HCT116 (cell line): Measurements from ENCODE around the gene ZCWPW1. TPM values are rescaled to one million over a fixed set of nuclear protein-coding genes. Genes with fewer than 3 reads are reported as not detected.

Experiments
- ATAC-seq: fragments of 200-7000 bp; cut with Tn5 transposase; 2 replicates; pipeline ENCODE4 v1.9.1; 2020; ENCODE audit warnings: mild to moderate bottlenecking, moderate library complexity
- BruUV-seq: library from RNA; stranded (reverse); fragments of 400-500 nt; replicated peaks from 2 replicates; lab custom pipeline; 2021; lab: Mats Ljungman, UMichigan
- CTCF ChIA-PET: fragments of 300-600 bp; sonication (Branson Sonifier 250); formaldehyde crosslinking; loops from one replicate; lab custom pipeline; 2021; ENCODE audit warnings: antibody characterized with exemption; lab: Charles Lee
- POLR2A ChIA-PET: fragments of 300-600, 350-600 bp; sonication (Branson Sonifier 250); formaldehyde crosslinking; loops from one replicate; lab custom pipeline; 2021; ENCODE audit warnings: antibody characterized with exemption; lab: Charles Lee
- RAD21 ChIA-PET, 2 experiments: fragments of 300-600 bp; sonication (Branson Sonifier 250); formaldehyde crosslinking; loops; one replicate each; lab custom pipeline; 2023; ENCODE audit warnings: low total read pairs in 2 of 2; ENCODE audit not compliant: uncharacterized antibody in 2 of 2, unreplicated experiment in 2 of 2, low non-redundant PET in 1 of 2; lab: Charles Lee
- DNase-seq: peaks from one replicate; pipeline ENCODE4 v3.0.0-alpha.2; 2010; ENCODE audit warnings: low read depth, low spot score
- H2AFZ ChIP-seq: fragments of 200-600 bp; shearing (Covaris generic), sonication (generic); 2 replicates; pipeline ENCODE4 v1.6.1; 2017; ENCODE audit warnings: low read depth, mixed run types, mixed read lengths, antibody characterized with exemption, low read length; ENCODE audit not compliant: poor library complexity, severe bottlenecking
- H3K27ac ChIP-seq: 2 replicates; pipeline ENCODE4 v1.5.1; 2012; ENCODE audit warnings: low read depth, low read length
- H3K27me3 ChIP-seq: fragments of 200-600 bp; sonication (generic); 2 replicates; pipeline ENCODE4 v1.6.1; 2016; ENCODE audit warnings: mixed run types, low read length, mixed read lengths; ENCODE audit not compliant: insufficient read depth
- H3K36me3 ChIP-seq, 2 experiments: fragments of 200-500 bp in 1 of 2; fragments of 200-600 bp in 1 of 2; sonication (Bioruptor generic) in 1 of 2; sonication (generic) in 1 of 2; 2 replicates each; pipeline versions ENCODE4 v1.5.1 to v1.6.1; 2014 to 2016; ENCODE audit warnings: low read length in 2 of 2, inconsistent platforms in 1 of 2, mixed read lengths in 1 of 2, mixed run types in 1 of 2; ENCODE audit not compliant: insufficient read depth in 2 of 2, control insufficient read depth in 1 of 2
- H3K4me1 ChIP-seq, 2 experiments: fragments of 200-600 bp in 1 of 2; sonication (generic) in 1 of 2; 2 replicates each; pipeline versions ENCODE4 v1.5.1 to v1.6.1; 2012 to 2017; ENCODE audit warnings: low read length in 2 of 2, inconsistent platforms in 1 of 2, mild to moderate bottlenecking in 1 of 2, mixed read lengths in 1 of 2, mixed run types in 1 of 2, moderate library complexity in 1 of 2; ENCODE audit not compliant: insufficient read depth in 2 of 2, control insufficient read depth in 1 of 2
- H3K4me2 ChIP-seq: fragments of 200-600 bp; sonication (generic); 2 replicates; pipeline ENCODE4 v1.6.1; 2017; ENCODE audit warnings: mixed run types, low read length, mixed read lengths
- H3K4me3 ChIP-seq, 2 experiments: fragments of 200-600 bp in 1 of 2; sonication (generic) in 1 of 2; replicated peaks in 1 of 2; 2 replicates each; pipeline ENCODE4 v1.5.1; 2011 to 2016; ENCODE audit warnings: low read length in 2 of 2, control low read depth in 1 of 2, low read depth in 1 of 2, mild to moderate bottlenecking in 1 of 2, mixed read lengths in 1 of 2, mixed run types in 1 of 2
- H3K79me2 ChIP-seq: fragments of 200-600 bp; sonication (generic); 2 replicates; pipeline ENCODE4 v1.6.1; 2017; ENCODE audit warnings: mild to moderate bottlenecking, mixed run types, low read length, moderate library complexity, mixed read lengths; ENCODE audit not compliant: insufficient read depth
- H3K9ac ChIP-seq: fragments of 200-600 bp; sonication (generic); 2 replicates; pipeline ENCODE4 v1.6.1; 2016; ENCODE audit warnings: low read length, mixed read lengths
- H3K9me2 ChIP-seq: fragments of 200-600 bp; sonication (generic), shearing (Covaris generic); 2 replicates; pipeline ENCODE4 v1.6.1; 2017; ENCODE audit warnings: mixed run types, mild to moderate bottlenecking, moderate library complexity; ENCODE audit not compliant: insufficient read depth
- H3K9me3 ChIP-seq, 2 experiments: fragments of 200-500 bp in 1 of 2; fragments of 200-600 bp in 1 of 2; sonication (Bioruptor generic) in 1 of 2; sonication (generic) in 1 of 2; 2 replicates each; pipeline ENCODE4 v1.6.1; 2014 to 2017; ENCODE audit warnings: low read length in 2 of 2, mixed read lengths in 2 of 2, inconsistent platforms in 1 of 2, low read depth in 1 of 2, mild to moderate bottlenecking in 1 of 2, mixed run types in 1 of 2, moderate library complexity in 1 of 2; ENCODE audit not compliant: control insufficient read depth in 1 of 2, insufficient read depth in 1 of 2
- H4K20me1 ChIP-seq: fragments of 200-600 bp; sonication (generic), shearing (Covaris generic); 2 replicates; pipeline ENCODE4 v1.6.1; 2017; ENCODE audit warnings: mixed run types, mild to moderate bottlenecking, moderate library complexity; ENCODE audit not compliant: insufficient read depth
- CBX3 ChIP-seq: IDR thresholded peaks from 2 replicates; pipeline ENCODE4 v1.6.1; 2012; ENCODE audit warnings: low read depth
- CEBPB ChIP-seq: IDR thresholded peaks from 2 replicates; pipeline ENCODE4 v1.6.1; 2012; ENCODE audit warnings: low read depth
- EGR1 ChIP-seq: IDR thresholded peaks from 2 replicates; pipeline ENCODE4 v1.6.1; 2012; ENCODE audit warnings: low read depth
- ELF1 ChIP-seq: IDR thresholded peaks from 2 replicates; pipeline ENCODE4 v1.6.1; 2012; ENCODE audit warnings: low read depth, borderline replicate concordance
- EZH2phosphoT487 ChIP-seq: fragments of 200-600 bp; IDR thresholded peaks from 2 replicates; pipeline ENCODE4 v1.6.1; 2018; ENCODE audit warnings: antibody characterized with exemption, borderline replicate concordance
- FOSL1 ChIP-seq: IDR thresholded peaks from 2 replicates; pipeline ENCODE4 v1.6.1; 2012; ENCODE audit warnings: low read depth
- JUND ChIP-seq: IDR thresholded peaks from 2 replicates; pipeline ENCODE4 v1.6.1; 2012
- POLR2A ChIP-seq: IDR thresholded peaks from 2 replicates; pipeline ENCODE4 v1.7.0; 2011; ENCODE audit warnings: borderline replicate concordance; ENCODE audit not compliant: insufficient read depth, insufficient read length; ENCODE audit errors: extremely low read depth
- POLR2AphosphoS5 ChIP-seq: IDR thresholded peaks from 2 replicates; pipeline ENCODE4 v1.6.1; 2011; ENCODE audit warnings: mild to moderate bottlenecking, low read depth, low read length, moderate library complexity
- RAD21 ChIP-seq: IDR thresholded peaks from 2 replicates; pipeline ENCODE4 v1.6.1; 2012; ENCODE audit warnings: low read depth, mild to moderate bottlenecking
- SIN3A ChIP-seq: IDR thresholded peaks from 2 replicates; pipeline ENCODE4 v1.6.1; 2012; ENCODE audit warnings: low read depth
- SRF ChIP-seq: IDR thresholded peaks from 2 replicates; pipeline ENCODE4 v1.6.1; 2012; ENCODE audit warnings: low read depth
- TCF7L2 ChIP-seq: IDR thresholded peaks from 2 replicates; pipeline ENCODE4 v1.7.0; 2011; ENCODE audit warnings: borderline replicate concordance, inconsistent platforms; ENCODE audit not compliant: insufficient read depth, insufficient read length; ENCODE audit errors: extremely low read depth
- YY1 ChIP-seq: IDR thresholded peaks from 2 replicates; pipeline ENCODE4 v1.6.1; 2011; ENCODE audit warnings: low read length, low read depth, moderate library complexity, mild to moderate bottlenecking; ENCODE audit not compliant: insufficient replicate concordance; ENCODE audit errors: extremely low read depth
- ZBTB33 ChIP-seq: IDR thresholded peaks from 2 replicates; pipeline ENCODE4 v1.6.1; 2011; ENCODE audit warnings: mild to moderate bottlenecking, low read length, moderate library complexity; ENCODE audit not compliant: insufficient replicate concordance; ENCODE audit errors: extremely low read depth
- ZNF274 ChIP-seq: fragments of 200-500 bp; sonication (Bioruptor generic); IDR thresholded peaks from 2 replicates; pipeline ENCODE4 v1.6.1; 2014; ENCODE audit warnings: mild to moderate bottlenecking, low read depth, low read length, inconsistent platforms
- intact Hi-C: fragments of 100-400 bp; cut with micrococcal nuclease; formaldehyde crosslinking; loops from 2 replicates; pipeline ENCODE4 v1.10.0; 2022
- total RNA-seq: library from RNA; stranded (reverse); gene quantifications from one replicate; pipeline ENCODE4 v1.2.1, GENCODE V29; 2021; ENCODE audit not compliant: unreplicated experiment
- TF ChIP-seq, protein P1 (sequence below): IDR thresholded peaks from 2 replicates; pipeline ENCODE4 v1.6.1; 2012
- TF ChIP-seq, protein P2 (sequence below), 3 experiments: fragments of 200-600 bp in 1 of 3; sonication (generic) in 1 of 3; IDR thresholded peaks in 2 of 3; conservative IDR thresholded peaks in 1 of 3; 2 replicates each; pipeline ENCODE4 v1.5.1; 2012 to 2017; ENCODE audit warnings: low read depth in 2 of 3, low read length in 2 of 3, antibody characterized with exemption in 1 of 3, borderline replicate concordance in 1 of 3, control low read depth in 1 of 3, mild to moderate bottlenecking in 1 of 3, mixed read lengths in 1 of 3, mixed run types in 1 of 3, moderate library complexity in 1 of 3; ENCODE audit not compliant: insufficient read depth in 1 of 3
- TF ChIP-seq, protein P3 (sequence below): IDR thresholded peaks from 2 replicates; pipeline ENCODE4 v1.6.1; 2012

The ZCWPW1 gene
- total RNA-seq, 1 experiment from 2014 or later = 1.5 TPM

DNA sequence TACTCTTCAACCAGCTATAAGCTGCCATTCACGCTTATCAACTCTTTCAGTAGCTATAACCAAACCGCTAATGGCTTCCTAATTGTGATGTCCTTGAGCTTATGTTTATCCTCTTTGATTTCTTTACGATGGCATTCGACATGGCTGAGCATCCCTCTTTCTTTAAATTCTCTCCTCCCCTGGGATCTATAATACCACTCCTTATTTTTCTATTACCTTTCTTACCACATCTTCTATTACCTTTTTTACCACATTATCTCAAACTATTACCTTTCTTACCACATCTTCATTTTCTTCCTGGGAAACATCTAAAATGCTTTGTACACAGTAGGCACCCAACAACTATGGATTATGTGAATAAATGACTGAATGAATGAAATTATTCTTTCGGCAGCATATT is 13.1 kb downstream of the ZCWPW1 start:
- no peak overlapping the region for H3K27ac ChIP-seq
- no peaks in the 10 kb centered on the region for H3K9me3 ChIP-seq
- ChIA-PET CTCF (interaction anchor here (1.3 kb wide), 1 partner anchor 7 kb away, joined by 7 read pairs; no protein-coding TSS in a partner anchor), POLR2A (no interaction called here)
- no peaks in the 10 kb centered on the region for H3K4me1 ChIP-seq
- no peaks in the 10 kb centered on the region for H3K9me2 ChIP-seq
- intact Hi-C loops = no loop called here
- no peak for DNase-seq
- no TSS peak for BruUV-seq
- H3K9ac ChIP-seq = no peak overlapping the region
- H4K20me1 ChIP-seq = no peaks in the 10 kb centered on the region
- no peak overlapping the region for H3K4me2 ChIP-seq
- TF ChIP-seq CEBPB (no peak), TCF7L2 (no peak), YY1 (no peak), EGR1 (no peak), ZNF274 (no peak), ELF1 (no peak), RAD21 (no peak), SRF (no peak), POLR2AphosphoS5 (no peak), CBX3 (no peak), EZH2phosphoT487 (no peak), POLR2A (no peak), JUND (no peak), FOSL1 (no peak), ZBTB33 (no peak), SIN3A (no peak)
- TF ChIP-seq, protein P1, sequence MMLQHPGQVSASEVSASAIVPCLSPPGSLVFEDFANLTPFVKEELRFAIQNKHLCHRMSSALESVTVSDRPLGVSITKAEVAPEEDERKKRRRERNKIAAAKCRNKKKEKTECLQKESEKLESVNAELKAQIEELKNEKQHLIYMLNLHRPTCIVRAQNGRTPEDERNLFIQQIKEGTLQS = no peak
- TF ChIP-seq, protein P2, sequence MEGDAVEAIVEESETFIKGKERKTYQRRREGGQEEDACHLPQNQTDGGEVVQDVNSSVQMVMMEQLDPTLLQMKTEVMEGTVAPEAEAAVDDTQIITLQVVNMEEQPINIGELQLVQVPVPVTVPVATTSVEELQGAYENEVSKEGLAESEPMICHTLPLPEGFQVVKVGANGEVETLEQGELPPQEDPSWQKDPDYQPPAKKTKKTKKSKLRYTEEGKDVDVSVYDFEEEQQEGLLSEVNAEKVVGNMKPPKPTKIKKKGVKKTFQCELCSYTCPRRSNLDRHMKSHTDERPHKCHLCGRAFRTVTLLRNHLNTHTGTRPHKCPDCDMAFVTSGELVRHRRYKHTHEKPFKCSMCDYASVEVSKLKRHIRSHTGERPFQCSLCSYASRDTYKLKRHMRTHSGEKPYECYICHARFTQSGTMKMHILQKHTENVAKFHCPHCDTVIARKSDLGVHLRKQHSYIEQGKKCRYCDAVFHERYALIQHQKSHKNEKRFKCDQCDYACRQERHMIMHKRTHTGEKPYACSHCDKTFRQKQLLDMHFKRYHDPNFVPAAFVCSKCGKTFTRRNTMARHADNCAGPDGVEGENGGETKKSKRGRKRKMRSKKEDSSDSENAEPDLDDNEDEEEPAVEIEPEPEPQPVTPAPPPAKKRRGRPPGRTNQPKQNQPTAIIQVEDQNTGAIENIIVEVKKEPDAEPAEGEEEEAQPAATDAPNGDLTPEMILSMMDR (IDR thresholded peaks at IDR 0.05 in 2 of 3, conservative IDR thresholded peaks at IDR 0.05 in 1 of 3; ENCODE audit: borderline replicate concordance in 1 of 3, insufficient read depth in 1 of 3, low read depth in 2 of 3, low read length in 2 of 3) = no peak
- TF ChIP-seq, protein P3, sequence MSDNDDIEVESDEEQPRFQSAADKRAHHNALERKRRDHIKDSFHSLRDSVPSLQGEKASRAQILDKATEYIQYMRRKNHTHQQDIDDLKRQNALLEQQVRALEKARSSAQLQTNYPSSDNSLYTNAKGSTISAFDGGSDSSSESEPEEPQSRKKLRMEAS = no peak
- TF ChIP-seq, all 23 proteins: peak for 0
- Histone ChIP-seq H3K4me3 (no peak overlapping the region), H3K27me3 (peaks cover 2% of the 10 kb centered on the region; the same call in 1 of the 2 replicates), H3K36me3 (no peaks in the 10 kb centered on the region), H3K79me2 (no peaks in the 10 kb centered on the region), H2AFZ (no peak overlapping the region)
- RAD21 ChIA-PET = no interaction called here
- ATAC-seq = no peak
